Panc1 (cell line): ENCODE data around the gene ROMO1. TPM values are rescaled to one million over a fixed set of nuclear protein-coding genes. Genes with fewer than 3 reads are reported as not detected.

Experiments used
- ATAC-seq: fragments of 200-7000 bp; cut with Tn5 transposase; 2 replicates; pipeline ENCODE4 v1.9.1; 2020; ENCODE audit warnings: mild to moderate bottlenecking, moderate library complexity
- BruUV-seq: library from RNA; stranded (reverse); fragments of 400-500 nt; replicated peaks from 2 replicates; lab custom pipeline; 2021; lab: Mats Ljungman, UMichigan
- CTCF ChIA-PET: fragments of 300-600 bp; sonication (Branson Sonifier 250); formaldehyde crosslinking; loops from one replicate; lab custom pipeline; 2022; ENCODE audit warnings: antibody characterized with exemption; lab: Charles Lee
- POLR2A ChIA-PET: fragments of 300-600 bp; sonication (Branson Sonifier 250); formaldehyde crosslinking; loops from one replicate; lab custom pipeline; 2022; ENCODE audit warnings: antibody characterized with exemption; lab: Charles Lee
- DNase-seq: peaks from one replicate; pipeline ENCODE4 v3.0.0-alpha.2; 2010; ENCODE audit warnings: low read depth, low spot score
- H3K27ac ChIP-seq: 2 replicates; pipeline ENCODE4 v1.5.1; 2011; ENCODE audit warnings: mild to moderate bottlenecking, low read length, inconsistent platforms
- H3K27me3 ChIP-seq: fragments of 200-500 bp; sonication (Bioruptor generic); 2 replicates; pipeline ENCODE4 v1.6.0; 2014; ENCODE audit warnings: low read length, inconsistent platforms; ENCODE audit not compliant: control insufficient read depth, insufficient read depth
- H3K36me3 ChIP-seq: fragments of 200-500 bp; sonication (Bioruptor generic); 2 replicates; pipeline ENCODE4 v1.5.1; 2014; ENCODE audit warnings: inconsistent platforms, mild to moderate bottlenecking, low read length, moderate library complexity; ENCODE audit not compliant: control insufficient read depth, insufficient read depth
- H3K4me1 ChIP-seq: 2 replicates; pipeline ENCODE4 v1.5.1; 2011; ENCODE audit warnings: inconsistent platforms, mild to moderate bottlenecking, low read length, moderate library complexity; ENCODE audit not compliant: control insufficient read depth, insufficient read depth
- H3K4me3 ChIP-seq, 2 experiments: 2 replicates each; pipeline ENCODE4 v1.5.1; 2011 to 2012; ENCODE audit warnings: low read depth in 2 of 2, low read length in 2 of 2, mild to moderate bottlenecking in 2 of 2, inconsistent platforms in 1 of 2, moderate library complexity in 1 of 2
- H3K9me3 ChIP-seq: fragments of 200-500 bp; sonication (Bioruptor generic); 2 replicates; pipeline ENCODE4 v1.5.1; 2014; ENCODE audit warnings: low read depth, mild to moderate bottlenecking, inconsistent platforms, low read length, moderate library complexity; ENCODE audit not compliant: control insufficient read depth, insufficient read depth
- CTCF ChIP-seq: fragments of 450-650 bp; IDR thresholded peaks from 2 replicates; pipeline ENCODE4 v1.5.1; 2017; ENCODE audit warnings: mild to moderate bottlenecking
- POLR2AphosphoS5 ChIP-seq: IDR thresholded peaks from 2 replicates; pipeline ENCODE4 v1.6.1; 2012; ENCODE audit warnings: mild to moderate bottlenecking, low read depth, low read length, moderate library complexity
- SIN3A ChIP-seq: IDR thresholded peaks from 2 replicates; pipeline ENCODE4 v1.6.1; 2012; ENCODE audit warnings: low read depth, mild to moderate bottlenecking, low read length, moderate library complexity, borderline replicate concordance; ENCODE audit not compliant: insufficient read depth
- TCF7L2 ChIP-seq: IDR thresholded peaks from 2 replicates; pipeline ENCODE4 v1.6.1; 2011; ENCODE audit warnings: mild to moderate bottlenecking, low read depth, low read length, inconsistent platforms
- in situ Hi-C: cut with HindIII; loops from 2 replicates; pipeline ENCODE4 v1.10.0; 2016; ENCODE audit warnings: low sequenced_read_pairs, low pct_unique_long_range_greater_than_20kb
- intact Hi-C: fragments of 100-400 bp; cut with micrococcal nuclease; formaldehyde crosslinking; loops from one replicate; pipeline ENCODE4 v1.10.0; 2022; ENCODE audit not compliant: unreplicated experiment
- total RNA-seq: library from RNA; stranded (reverse); gene quantifications from one replicate; pipeline ENCODE4 v1.2.1, GENCODE V29; 2021; ENCODE audit not compliant: unreplicated experiment
- TF ChIP-seq, protein P1 (sequence below), 2 experiments: IDR thresholded peaks; 2 replicates each; pipeline ENCODE4 v1.6.1; 2011 to 2012; ENCODE audit warnings: low read depth in 2 of 2, control low read depth in 1 of 2, low read length in 1 of 2, mild to moderate bottlenecking in 1 of 2, moderate library complexity in 1 of 2; ENCODE audit not compliant: insufficient read depth in 1 of 2

The ROMO1 gene
- total RNA-seq, 1 experiment from 2014 or later, result 319 TPM

GRCh38 chr20:35726842-35727711, 27.9 kb downstream of the ROMO1 start:
- Histone ChIP-seq H3K9me3 (no peaks in the 10 kb centered on the region), H3K4me1 (no peaks in the 10 kb centered on the region), H3K27me3 (no peaks in the 10 kb centered on the region), H3K4me3 (no peak overlapping the region), H3K27ac (no peak overlapping the region), H3K36me3 (peaks cover 67% of the 10 kb centered on the region)
- DNase-seq (no peak), ATAC-seq (no peak)
- in situ Hi-C loops (no loop called here), intact Hi-C loops (no loop called here)
- POLR2A ChIA-PET, result no interaction called here
- BruUV-seq, result no TSS peak
- CTCF ChIA-PET, result no interaction called here
- TF ChIP-seq TCF7L2, result no peak
- TF ChIP-seq SIN3A, result no peak
- no peak for TF ChIP-seq CTCF
- TF ChIP-seq POLR2AphosphoS5, result no peak
- TF ChIP-seq, protein P1, sequence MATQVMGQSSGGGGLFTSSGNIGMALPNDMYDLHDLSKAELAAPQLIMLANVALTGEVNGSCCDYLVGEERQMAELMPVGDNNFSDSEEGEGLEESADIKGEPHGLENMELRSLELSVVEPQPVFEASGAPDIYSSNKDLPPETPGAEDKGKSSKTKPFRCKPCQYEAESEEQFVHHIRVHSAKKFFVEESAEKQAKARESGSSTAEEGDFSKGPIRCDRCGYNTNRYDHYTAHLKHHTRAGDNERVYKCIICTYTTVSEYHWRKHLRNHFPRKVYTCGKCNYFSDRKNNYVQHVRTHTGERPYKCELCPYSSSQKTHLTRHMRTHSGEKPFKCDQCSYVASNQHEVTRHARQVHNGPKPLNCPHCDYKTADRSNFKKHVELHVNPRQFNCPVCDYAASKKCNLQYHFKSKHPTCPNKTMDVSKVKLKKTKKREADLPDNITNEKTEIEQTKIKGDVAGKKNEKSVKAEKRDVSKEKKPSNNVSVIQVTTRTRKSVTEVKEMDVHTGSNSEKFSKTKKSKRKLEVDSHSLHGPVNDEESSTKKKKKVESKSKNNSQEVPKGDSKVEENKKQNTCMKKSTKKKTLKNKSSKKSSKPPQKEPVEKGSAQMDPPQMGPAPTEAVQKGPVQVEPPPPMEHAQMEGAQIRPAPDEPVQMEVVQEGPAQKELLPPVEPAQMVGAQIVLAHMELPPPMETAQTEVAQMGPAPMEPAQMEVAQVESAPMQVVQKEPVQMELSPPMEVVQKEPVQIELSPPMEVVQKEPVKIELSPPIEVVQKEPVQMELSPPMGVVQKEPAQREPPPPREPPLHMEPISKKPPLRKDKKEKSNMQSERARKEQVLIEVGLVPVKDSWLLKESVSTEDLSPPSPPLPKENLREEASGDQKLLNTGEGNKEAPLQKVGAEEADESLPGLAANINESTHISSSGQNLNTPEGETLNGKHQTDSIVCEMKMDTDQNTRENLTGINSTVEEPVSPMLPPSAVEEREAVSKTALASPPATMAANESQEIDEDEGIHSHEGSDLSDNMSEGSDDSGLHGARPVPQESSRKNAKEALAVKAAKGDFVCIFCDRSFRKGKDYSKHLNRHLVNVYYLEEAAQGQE (IDR thresholded peaks at IDR 0.05; ENCODE audit: insufficient read depth in 1 of 2, low read depth in 2 of 2, low read length in 1 of 2), result no peak

GRCh38 chr20:35729283-35729807, 30.1 kb downstream of the ROMO1 start:
- CTCF ChIA-PET, result no interaction called here
- Histone ChIP-seq H3K4me3 (no peak overlapping the region), H3K36me3 (peaks cover 80% of the 10 kb centered on the region), H3K9me3 (no peaks in the 10 kb centered on the region), H3K4me1 (0 out of 2 replicates have a peak, but pooled peaks cover 3% of the 10 kb centered on the region), H3K27me3 (no peaks in the 10 kb centered on the region), H3K27ac (no peak overlapping the region)
- no TSS peak for BruUV-seq
- POLR2A ChIA-PET, result interaction anchor here (0.7 to 1.0 kb wide), 2 partner anchors 13 to 144 kb away, joined by 3 read pairs; partner anchors contain the start of gene RBM39
- intact Hi-C loops, result no loop called here
- no peak for ATAC-seq
- no peak for DNase-seq
- in situ Hi-C loops, result no loop called here
- no peak for TF ChIP-seq SIN3A
- TF ChIP-seq, protein P1 (IDR thresholded peaks at IDR 0.05; ENCODE audit: insufficient read depth in 1 of 2, low read depth in 2 of 2, low read length in 1 of 2), result no peak
- no peak for TF ChIP-seq POLR2AphosphoS5
- TF ChIP-seq TCF7L2, result no peak
- no peak for TF ChIP-seq CTCF
